Caco-2 (cell line): Measurements from ENCODE around the gene CLSTN1. TPM values are rescaled to one million over a fixed set of nuclear protein-coding genes. Genes with fewer than 3 reads are reported as not detected.

Experiments used
- BruUV-seq: library from RNA; stranded (reverse); fragments of 400-500 nt; replicated peaks from 2 replicates; lab custom pipeline; 2021; lab: Mats Ljungman, UMichigan
- CTCF ChIA-PET: fragments of 300-600 bp; sonication (Branson Sonifier 250); formaldehyde crosslinking; loops from one replicate; lab custom pipeline; 2022; ENCODE audit warnings: antibody characterized with exemption; lab: Charles Lee
- POLR2A ChIA-PET: fragments of 300-600 bp; sonication (Branson Sonifier 250); formaldehyde crosslinking; loops from one replicate; lab custom pipeline; 2022; ENCODE audit warnings: antibody characterized with exemption; lab: Charles Lee
- DNase-seq, 2 experiments: peaks; one replicate each; pipeline versions ENCODE4 v3.0.0 to v3.0.0-alpha.2; 2020 to 2022
- H3K27me3 ChIP-seq: replicated peaks from 2 replicates; pipeline ENCODE4 v1.6.0; 2011; ENCODE audit warnings: low read length; ENCODE audit not compliant: control insufficient read depth, insufficient read depth
- H3K36me3 ChIP-seq: 2 replicates; pipeline ENCODE4 v1.5.1; 2011; ENCODE audit warnings: low read length; ENCODE audit not compliant: control insufficient read depth, insufficient read depth
- H3K4me1 ChIP-seq: fragments of 250-450 bp; sonication (Bioruptor Pico); 2 replicates; pipeline ENCODE4 v1.5.1; 2020; ENCODE audit warnings: mild to moderate bottlenecking
- H3K4me3 ChIP-seq: 2 replicates; pipeline ENCODE4 v1.5.1; 2011; ENCODE audit warnings: low read depth, mild to moderate bottlenecking, control low read depth, low read length
- H3K9me3 ChIP-seq: fragments of 250-450 bp; sonication (Bioruptor Pico); 2 replicates; pipeline ENCODE4 v1.5.1; 2020; ENCODE audit warnings: mild to moderate bottlenecking, moderate library complexity
- H3K27ac Mint-ChIP-seq: one replicate; pipeline ENCODE4 v1.8.0; 2022; ENCODE audit warnings: mixed read lengths; ENCODE audit not compliant: unreplicated experiment
- H3K27me3 Mint-ChIP-seq: one replicate; pipeline ENCODE4 v1.8.0; 2022; ENCODE audit warnings: mixed read lengths; ENCODE audit not compliant: insufficient read depth, unreplicated experiment
- H3K36me3 Mint-ChIP-seq: one replicate; pipeline ENCODE4 v1.8.0; 2022; ENCODE audit warnings: mild to moderate bottlenecking, mixed read lengths; ENCODE audit not compliant: insufficient read depth, unreplicated experiment
- H3K4me1 Mint-ChIP-seq: one replicate; pipeline ENCODE4 v1.8.0; 2022; ENCODE audit warnings: low read depth, mixed read lengths; ENCODE audit not compliant: unreplicated experiment
- H3K4me3 Mint-ChIP-seq: one replicate; pipeline ENCODE4 v1.8.0; 2022; ENCODE audit warnings: mild to moderate bottlenecking, moderate library complexity, mixed read lengths; ENCODE audit not compliant: unreplicated experiment
- H3K9me3 Mint-ChIP-seq: one replicate; pipeline ENCODE4 v1.8.0; 2022; ENCODE audit warnings: mixed read lengths; ENCODE audit not compliant: unreplicated experiment
- CTCF ChIP-seq, 2 experiments: fragments of 200-600 bp in 1 of 2; IDR thresholded peaks; 1 replicate in 1 of 2; 2 replicates in 1 of 2; pipeline versions ENCODE4 v1.5.1 to v1.8.0; 2011 to 2022; ENCODE audit warnings: antibody characterized with exemption in 1 of 2, control low read depth in 1 of 2, inconsistent platforms in 1 of 2, low read depth in 1 of 2, low read length in 1 of 2, mild to moderate bottlenecking in 1 of 2, moderate library complexity in 1 of 2; ENCODE audit not compliant: insufficient read depth in 1 of 2, severe bottlenecking in 1 of 2, unreplicated experiment in 1 of 2
- intact Hi-C: fragments of 100-400 bp; cut with micrococcal nuclease; formaldehyde crosslinking; loops from one replicate; pipeline ENCODE4 v1.10.0; 2022; ENCODE audit not compliant: unreplicated experiment
- total RNA-seq: library from RNA; stranded (reverse); gene quantifications from 2 replicates; pipeline ENCODE4 v1.2.3, GENCODE V29; 2022

The CLSTN1 gene
- total RNA-seq, 1 experiment from 2014 or later: 102 TPM

DNA sequence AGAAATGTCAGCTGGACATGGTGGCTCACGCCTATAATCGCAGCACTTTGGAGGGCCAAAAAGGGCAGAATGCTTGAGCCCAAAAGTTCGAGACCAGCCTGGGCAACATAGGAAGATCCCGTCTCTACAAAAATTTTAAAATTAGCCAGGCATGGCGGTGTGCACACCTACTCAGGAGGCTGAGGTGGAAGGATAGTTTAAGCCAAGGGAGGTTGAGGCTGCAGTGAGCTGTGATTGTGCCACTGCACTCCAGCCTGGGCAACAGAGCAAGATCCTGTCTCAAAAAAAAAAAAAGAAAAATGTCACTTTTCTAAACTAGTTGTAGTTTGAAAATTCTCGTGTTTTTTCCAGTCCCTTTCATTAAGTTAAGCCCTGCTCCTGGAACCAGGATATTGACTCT is 9.1 kb downstream of the CLSTN1 start:
- no peak for TF ChIP-seq CTCF (IDR thresholded peaks at IDR 0.05; ENCODE audit: insufficient read depth in 1 of 2, low read depth in 1 of 2, low read length in 1 of 2, severe bottlenecking in 1 of 2, unreplicated experiment in 1 of 2)
- Mint-ChIP-seq H3K27me3 (no peaks in the 10 kb centered on the region), H3K27ac (peak overlapping the region; percentile 62), H3K36me3 (peaks cover 5% of the 10 kb centered on the region), H3K4me1 (peaks cover 21% of the 10 kb centered on the region), H3K9me3 (no peaks in the 10 kb centered on the region), H3K4me3 (no peak overlapping the region)
- POLR2A ChIA-PET: no interaction called here
- Histone ChIP-seq H3K4me3 (no peak overlapping the region), H3K4me1 (peaks cover 15% of the 10 kb centered on the region), H3K9me3 (no peaks in the 10 kb centered on the region), H3K36me3 (no peaks in the 10 kb centered on the region), H3K27me3 (no peaks in the 10 kb centered on the region)
- intact Hi-C loops: no loop called here
- CTCF ChIA-PET: no interaction called here
- no TSS peak for BruUV-seq
- no peak for DNase-seq

GRCh38 chr1:9811239-9811966 is 12.4 kb downstream of the CLSTN1 start:
- no peaks in the 10 kb centered on the region for H3K9me3 Mint-ChIP-seq
- no peak overlapping the region for H3K4me3 ChIP-seq
- CTCF ChIA-PET: no interaction called here

DNA sequence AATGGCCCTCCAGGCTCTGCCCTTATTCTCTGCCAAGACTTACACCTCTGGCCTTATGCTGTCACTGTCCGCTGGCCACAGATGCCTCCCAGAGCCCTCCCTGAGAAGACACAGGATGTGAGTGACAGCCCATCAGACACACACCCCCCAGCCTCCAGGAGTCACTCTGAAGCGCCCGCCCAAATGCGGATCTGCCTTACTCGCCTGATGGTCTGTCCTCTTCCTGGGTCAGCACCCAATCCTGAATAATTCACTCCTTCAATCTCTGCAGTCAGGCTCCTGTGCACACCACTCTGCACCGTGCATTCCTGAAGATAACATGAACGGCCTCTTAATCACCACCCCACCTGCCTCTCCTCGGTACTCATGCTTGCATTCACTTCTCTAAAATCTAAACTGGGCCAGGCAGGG is 14.7 kb downstream of the CLSTN1 start:
- no TSS peak for BruUV-seq
- no peak for TF ChIP-seq CTCF (IDR thresholded peaks at IDR 0.05; ENCODE audit: insufficient read depth in 1 of 2, low read depth in 1 of 2, low read length in 1 of 2, severe bottlenecking in 1 of 2, unreplicated experiment in 1 of 2)
- H3K36me3 ChIP-seq: no peaks in the 10 kb centered on the region
- Mint-ChIP-seq H3K4me1 (peaks cover 6% of the 10 kb centered on the region), H3K27ac (peak overlapping the region; percentile 33), H3K4me3 (no peak overlapping the region), H3K9me3 (no peaks in the 10 kb centered on the region), H3K36me3 (peaks cover 11% of the 10 kb centered on the region), H3K27me3 (no peaks in the 10 kb centered on the region)
- H3K4me1 ChIP-seq: peaks cover 7% of the 10 kb centered on the region; the same call in 1 of the 2 replicates
- CTCF ChIA-PET: interaction anchor here (0.7 kb wide), 1 partner anchor 8 kb away, joined by 3 read pairs; no protein-coding TSS in a partner anchor
- H3K27me3 ChIP-seq: no peaks in the 10 kb centered on the region
- H3K9me3 ChIP-seq: no peaks in the 10 kb centered on the region
- no peak overlapping the region for H3K4me3 ChIP-seq
- POLR2A ChIA-PET: no interaction called here
- intact Hi-C loops: no loop called here
- DNase-seq: no peak

More at GRCh38 chr1:9811239-9811966, 12.4 kb downstream of the CLSTN1 start:
- Histone ChIP-seq H3K4me1 (peaks cover 11% of the 10 kb centered on the region), H3K27me3 (no peaks in the 10 kb centered on the region), H3K9me3 (no peaks in the 10 kb centered on the region), H3K36me3 (no peaks in the 10 kb centered on the region)
- Mint-ChIP-seq H3K4me3 (no peak overlapping the region), H3K4me1 (peaks cover 21% of the 10 kb centered on the region), H3K36me3 (peaks cover 11% of the 10 kb centered on the region), H3K27ac (no peak overlapping the region), H3K27me3 (no peaks in the 10 kb centered on the region)
- POLR2A ChIA-PET: no interaction called here
- no peak for TF ChIP-seq CTCF (IDR thresholded peaks at IDR 0.05; ENCODE audit: insufficient read depth in 1 of 2, low read depth in 1 of 2, low read length in 1 of 2, severe bottlenecking in 1 of 2, unreplicated experiment in 1 of 2)
- intact Hi-C loops: no loop called here
- DNase-seq: no peak
- BruUV-seq: no TSS peak
